K562 (cell line): Measurements from ENCODE around the gene MTOR.
"Not testable (repeated sequence)": the region's sequence is repeated elsewhere in the genome, so short reads cannot be mapped to it uniquely, and the experiment has no call there.

Experiments used
- CTCF ChIP-seq, 3 experiments: IDR thresholded peaks in 2 of 3; conservative IDR thresholded peaks in 1 of 3; 2 replicates each; pipeline ENCODE4 v1.5.1; 2011 to 2012; ENCODE audit warnings: low read length in 3 of 3, mild to moderate bottlenecking in 3 of 3, control low read depth in 2 of 3, improper control_type of control experiment in 1 of 3, inconsistent platforms in 1 of 3, low read depth in 1 of 3, mixed read lengths in 1 of 3, moderate library complexity in 1 of 3; ENCODE audit not compliant: insufficient read depth in 2 of 3
- EP300 ChIP-seq: IDR thresholded peaks from 2 replicates; pipeline ENCODE4 v1.6.1; 2012; ENCODE audit warnings: low read length, improper control_type of control experiment
- MYBL2 ChIP-seq, 2 experiments: fragments of 450-650 bp in 1 of 2; sonication (generic) in 1 of 2; formaldehyde crosslinking in 1 of 2; IDR thresholded peaks; 2 replicates each; pipeline versions ENCODE4 v1.6.1 to v1.8.1; 2017 to 2022; ENCODE audit warnings: borderline replicate concordance in 1 of 2, inconsistent platforms in 1 of 2, low read depth in 1 of 2, mild to moderate bottlenecking in 1 of 2, missing genetic modification reagents in 1 of 2, moderate library complexity in 1 of 2
- NFIC ChIP-seq: fragments of 450-650 bp; IDR thresholded peaks from 2 replicates; pipeline ENCODE4 v1.6.1; 2017; ENCODE audit warnings: mild to moderate bottlenecking, inconsistent platforms
- PHB2 ChIP-seq: fragments of 450-650 bp; IDR thresholded peaks from 2 replicates; pipeline ENCODE4 v1.6.1; 2017; ENCODE audit warnings: low read depth
- POLR2AphosphoS5 ChIP-seq: IDR thresholded peaks from 2 replicates; pipeline ENCODE4 v1.6.1; 2011; ENCODE audit warnings: mild to moderate bottlenecking, low read depth, low read length, moderate library complexity; ENCODE audit not compliant: control insufficient read depth, insufficient read depth
- RCOR1 ChIP-seq, 2 experiments: IDR thresholded peaks; 2 replicates each; pipeline ENCODE4 v1.6.1; 2012; ENCODE audit warnings: low read depth in 2 of 2, low read length in 2 of 2, borderline replicate concordance in 1 of 2, improper control_type of control experiment in 1 of 2
- SETDB1 ChIP-seq: IDR thresholded peaks from one replicate; pipeline ENCODE4 v1.6.1; 2012; ENCODE audit warnings: low read length, control low read depth, inconsistent platforms
- TEAD4 ChIP-seq, 2 experiments: sonication (generic) in 1 of 2; formaldehyde crosslinking in 1 of 2; IDR thresholded peaks; 2 replicates each; pipeline versions ENCODE4 v1.6.1 to v1.8.0; 2012 to 2022; ENCODE audit warnings: borderline replicate concordance in 1 of 2, inconsistent platforms in 1 of 2, low read length in 1 of 2, mild to moderate bottlenecking in 1 of 2, missing genetic modification reagents in 1 of 2
- ZKSCAN3 ChIP-seq: fragments of 250-450 bp; sonication (Bioruptor Pico); IDR thresholded peaks from 2 replicates; pipeline ENCODE4 v1.4.0; 2020

- TF ChIP-seq CTCF (IDR thresholded peaks at IDR 0.05 in 2 of 3, conservative IDR thresholded peaks at IDR 0.05 in 1 of 3; ENCODE audit: insufficient read depth in 2 of 3, low read depth in 1 of 3, low read length in 3 of 3); ZKSCAN3; EP300; RCOR1 (IDR thresholded peaks at IDR 0.05; ENCODE audit: borderline replicate concordance in 1 of 2, low read depth in 2 of 2, low read length in 2 of 2); MYBL2 (IDR thresholded peaks at IDR 0.05; ENCODE audit: low read depth); MYBL2 (CRISPR knock-in tag; IDR thresholded peaks at IDR 0.05; ENCODE audit: borderline replicate concordance); NFIC; TEAD4 (IDR thresholded peaks at IDR 0.05; ENCODE audit: low read length); TEAD4 (CRISPR knock-in tag; IDR thresholded peaks at IDR 0.05; ENCODE audit: borderline replicate concordance); PHB2; SETDB1; POLR2AphosphoS5: not testable (repeated sequence)
Observed at GRCh38 chr1:11267350-11268337, 5.3 kb upstream of the MTOR start.
